ENCODE data around the gene GNA15. TPM values are rescaled to one million over a fixed set of nuclear protein-coding genes. Genes with fewer than 3 reads are reported as not detected.

The GNA15 gene
- total RNA-seq, 2 donors from 2014 or later: 13.0 to 14.0 TPM

DNA sequence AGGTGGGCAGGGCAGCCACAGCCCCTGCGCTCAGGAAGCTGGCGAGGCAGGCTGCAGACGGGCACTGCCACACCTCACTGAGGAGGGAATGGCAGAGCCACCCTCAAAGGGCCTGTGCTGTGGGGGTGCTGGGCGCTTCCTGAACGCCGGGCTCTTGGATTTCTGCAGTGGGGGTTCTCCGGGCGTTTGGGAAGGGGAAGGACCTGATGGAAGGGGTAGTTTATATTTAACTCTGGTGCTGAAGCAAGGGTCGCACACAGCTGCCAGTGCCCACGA lies 31.2 kb upstream of the GNA15 start:
- no peaks in the 10 kb centered on the region for H3K9me3 ChIP-seq
- H3K27me3 ChIP-seq (replicated peaks; ENCODE audit: insufficient read depth): no peaks in the 10 kb centered on the region
- peaks cover 9 to 51% of the 10 kb centered on the region in 2 donors for H3K4me1 ChIP-seq (ENCODE audit: control insufficient read depth in 1 of 2, low read depth in 2 of 2)
- H3K4me3 ChIP-seq: no peak overlapping the region
- H3K27ac ChIP-seq: no peak overlapping the region
- DNase-seq (ENCODE audit: low spot score): no peak
- no peak for ATAC-seq (ENCODE audit: insufficient number of reproducible peaks, low FRiP score, low read depth)
- TF ChIP-seq, protein P1, sequence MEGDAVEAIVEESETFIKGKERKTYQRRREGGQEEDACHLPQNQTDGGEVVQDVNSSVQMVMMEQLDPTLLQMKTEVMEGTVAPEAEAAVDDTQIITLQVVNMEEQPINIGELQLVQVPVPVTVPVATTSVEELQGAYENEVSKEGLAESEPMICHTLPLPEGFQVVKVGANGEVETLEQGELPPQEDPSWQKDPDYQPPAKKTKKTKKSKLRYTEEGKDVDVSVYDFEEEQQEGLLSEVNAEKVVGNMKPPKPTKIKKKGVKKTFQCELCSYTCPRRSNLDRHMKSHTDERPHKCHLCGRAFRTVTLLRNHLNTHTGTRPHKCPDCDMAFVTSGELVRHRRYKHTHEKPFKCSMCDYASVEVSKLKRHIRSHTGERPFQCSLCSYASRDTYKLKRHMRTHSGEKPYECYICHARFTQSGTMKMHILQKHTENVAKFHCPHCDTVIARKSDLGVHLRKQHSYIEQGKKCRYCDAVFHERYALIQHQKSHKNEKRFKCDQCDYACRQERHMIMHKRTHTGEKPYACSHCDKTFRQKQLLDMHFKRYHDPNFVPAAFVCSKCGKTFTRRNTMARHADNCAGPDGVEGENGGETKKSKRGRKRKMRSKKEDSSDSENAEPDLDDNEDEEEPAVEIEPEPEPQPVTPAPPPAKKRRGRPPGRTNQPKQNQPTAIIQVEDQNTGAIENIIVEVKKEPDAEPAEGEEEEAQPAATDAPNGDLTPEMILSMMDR (IDR thresholded peaks at IDR 0.05): no peak
- H3K36me3 ChIP-seq: no peaks in the 10 kb centered on the region

DNA sequence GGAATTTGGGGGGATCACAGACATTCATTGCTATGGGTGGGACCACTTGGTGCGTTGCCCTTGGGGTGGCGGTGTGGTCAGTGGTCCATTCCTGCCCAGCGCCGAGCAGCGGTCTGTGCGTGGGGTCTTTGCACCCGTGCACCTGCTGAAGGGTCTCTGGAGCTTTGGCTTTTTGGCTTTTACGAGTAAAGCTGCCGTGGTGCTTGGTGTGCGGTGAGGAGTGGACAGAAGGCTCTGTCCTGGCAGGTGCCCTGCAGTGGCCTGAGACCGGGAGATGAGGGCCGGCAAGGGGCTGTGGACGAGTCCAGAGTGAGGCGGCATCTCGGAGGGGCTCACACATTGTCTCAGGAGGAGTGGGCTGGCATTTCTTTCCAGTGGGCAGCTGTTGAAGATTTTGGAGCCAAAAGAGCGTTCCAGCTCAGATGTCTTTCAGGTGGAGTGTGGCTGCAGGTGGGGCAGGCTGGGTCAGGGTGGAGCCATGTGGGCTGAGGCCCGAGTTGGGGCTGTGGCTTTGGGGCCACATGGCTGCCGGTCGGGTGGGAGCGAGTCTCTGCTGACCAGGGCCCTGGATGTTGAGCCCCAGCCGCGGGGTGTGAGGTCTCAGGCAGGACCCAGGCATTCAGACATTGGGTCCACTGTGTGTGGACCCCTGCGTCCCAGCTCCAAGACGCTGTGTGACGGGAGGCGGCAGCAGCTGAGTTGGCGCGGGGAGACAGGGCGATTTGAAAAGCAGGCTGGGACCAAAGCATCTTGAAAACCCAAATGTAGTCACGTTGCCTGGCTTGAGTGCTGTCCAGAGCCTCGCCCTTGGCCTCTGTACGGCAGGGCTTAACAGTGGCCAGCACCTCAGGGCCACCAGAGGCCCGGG lies 30.0 kb upstream of the GNA15 start:
- DNase-seq (ENCODE audit: low spot score) (no peak), ATAC-seq (ENCODE audit: insufficient number of reproducible peaks, low FRiP score, low read depth) (no peak)
- no peaks in the 10 kb centered on the region for H3K9me3 ChIP-seq
- H3K27ac ChIP-seq: no peak overlapping the region
- H3K4me3 ChIP-seq: no peak overlapping the region
- H3K36me3 ChIP-seq: peaks cover 6% of the 10 kb centered on the region
- TF ChIP-seq, protein P1 (IDR thresholded peaks at IDR 0.05): no peak
- H3K27me3 ChIP-seq (replicated peaks; ENCODE audit: insufficient read depth): no peaks in the 10 kb centered on the region
- H3K4me1 ChIP-seq (ENCODE audit: control insufficient read depth in 1 of 2, low read depth in 2 of 2): peaks cover 9 to 39% of the 10 kb centered on the region in 2 donors

DNA sequence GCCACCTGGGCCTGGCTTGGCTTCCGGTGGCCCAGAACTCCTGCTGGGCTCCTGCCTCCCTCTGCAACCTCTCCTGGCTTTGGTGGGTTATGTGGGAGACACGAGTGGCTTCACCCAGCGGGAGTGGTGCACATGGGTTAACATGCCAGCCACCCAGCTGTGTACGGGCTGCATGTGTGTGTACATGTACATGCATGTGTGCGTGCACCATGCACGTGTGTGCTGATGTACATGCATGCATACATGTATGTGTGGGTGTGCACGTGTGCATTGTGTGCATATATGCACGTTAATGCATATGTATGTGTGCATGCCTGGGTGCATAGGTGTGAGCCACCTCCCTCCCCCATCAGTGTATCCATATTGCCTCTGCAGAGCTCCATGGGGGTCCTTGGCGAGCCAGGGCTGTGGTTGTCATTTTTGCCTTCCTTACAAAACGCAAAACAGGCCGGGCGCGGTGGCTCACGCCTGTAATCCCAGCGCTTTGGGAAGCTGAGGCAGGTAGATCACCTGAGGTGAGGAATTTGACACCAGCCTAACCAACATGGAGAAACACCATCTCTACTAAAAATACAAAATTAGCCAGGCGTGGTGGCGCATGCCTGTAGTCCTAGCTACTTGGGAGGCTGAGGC lies 29.2 kb upstream of the GNA15 start:
- H3K4me3 ChIP-seq: no peak overlapping the region
- TF ChIP-seq, protein P1 (IDR thresholded peaks at IDR 0.05): no peak
- no peak for ATAC-seq (ENCODE audit: insufficient number of reproducible peaks, low FRiP score, low read depth)
- peaks cover 9 to 32% of the 10 kb centered on the region in 2 donors for H3K4me1 ChIP-seq (ENCODE audit: control insufficient read depth in 1 of 2, low read depth in 2 of 2)
- H3K27ac ChIP-seq: no peak overlapping the region
- H3K27me3 ChIP-seq (replicated peaks; ENCODE audit: insufficient read depth): no peaks in the 10 kb centered on the region
- peaks cover 11% of the 10 kb centered on the region for H3K36me3 ChIP-seq
- no peak for DNase-seq (ENCODE audit: low spot score)
- no peaks in the 10 kb centered on the region for H3K9me3 ChIP-seq

DNA sequence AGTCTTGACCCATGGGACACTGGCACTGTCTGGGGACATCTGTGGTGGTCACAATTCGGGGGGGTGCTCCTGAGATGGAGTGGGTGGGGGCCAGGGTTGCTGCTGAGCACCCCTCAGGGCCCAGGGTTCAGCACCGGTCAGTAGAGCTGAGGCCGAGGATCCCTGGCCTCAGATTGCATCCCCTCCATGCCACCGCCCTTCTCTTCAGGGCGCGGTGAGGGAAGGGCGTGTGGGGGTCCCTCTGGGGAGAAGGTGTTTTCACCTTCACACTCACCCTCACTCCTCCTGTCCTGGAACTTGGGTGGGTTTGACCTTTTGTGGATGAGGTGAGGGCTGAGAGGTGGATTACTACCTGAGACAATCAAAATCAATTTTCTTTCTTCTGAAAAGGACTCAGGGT lies 28.2 kb upstream of the GNA15 start:
- H3K36me3 ChIP-seq: peaks cover 11% of the 10 kb centered on the region
- H3K4me1 ChIP-seq (ENCODE audit: control insufficient read depth in 1 of 2, low read depth in 2 of 2): peaks cover 9 to 28% of the 10 kb centered on the region in 2 donors
- DNase-seq (ENCODE audit: low spot score) (no peak), ATAC-seq (ENCODE audit: insufficient number of reproducible peaks, low FRiP score, low read depth) (no peak)
- no peak overlapping the region for H3K27ac ChIP-seq
- H3K4me3 ChIP-seq: no peak overlapping the region
- TF ChIP-seq, protein P1 (IDR thresholded peaks at IDR 0.05): no peak
- no peaks in the 10 kb centered on the region for H3K9me3 ChIP-seq
- no peaks in the 10 kb centered on the region for H3K27me3 ChIP-seq (replicated peaks; ENCODE audit: insufficient read depth)

DNA sequence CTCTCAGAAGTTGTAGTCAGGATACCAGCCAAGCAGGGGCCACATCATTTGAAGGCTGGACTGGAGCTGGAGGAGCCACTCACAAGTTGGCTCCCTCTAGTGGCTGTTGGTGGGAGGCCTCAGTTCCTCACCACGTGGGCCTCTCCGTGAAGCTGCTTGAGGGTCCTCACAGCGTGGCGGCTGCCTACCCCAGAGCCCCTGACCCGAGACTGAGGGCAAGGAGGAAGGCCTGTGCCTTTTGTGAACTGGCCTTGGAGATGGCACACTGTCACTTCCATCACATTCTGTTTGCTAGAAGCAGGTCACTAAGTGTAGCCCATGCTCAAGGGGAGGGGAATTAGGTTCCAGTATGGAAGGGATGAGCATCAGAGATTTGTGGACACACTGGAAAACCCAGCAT lies 27.1 kb upstream of the GNA15 start:
- TF ChIP-seq, protein P1 (IDR thresholded peaks at IDR 0.05): peak; percentile 78
- Histone ChIP-seq H3K27ac (no peak overlapping the region), H3K9me3 (no peaks in the 10 kb centered on the region), H3K27me3 (replicated peaks; ENCODE audit: insufficient read depth) (no peaks in the 10 kb centered on the region), H3K4me1 (ENCODE audit: control insufficient read depth in 1 of 2, low read depth in 2 of 2) (peaks cover 6 to 23% of the 10 kb centered on the region in 2 donors), H3K36me3 (peaks cover 16% of the 10 kb centered on the region), H3K4me3 (no peak overlapping the region)
- no peak for ATAC-seq (ENCODE audit: insufficient number of reproducible peaks, low FRiP score, low read depth)
- DNase-seq (ENCODE audit: low spot score): no peak
